Activated T-cell treated with anti-CD3 and anti-CD28 coated beads for 4 hours (primary cell): ENCODE data around the gene JPT1.
"Not testable (repeated sequence)": the region's sequence is repeated elsewhere in the genome, so short reads cannot be mapped to it uniquely, and the experiment has no call there.

Source experiments
- DNase-seq: peaks from one replicate; pipeline ENCODE4 v3.0.0-alpha.2; 2020

The JPT1 gene

GRCh38 chr17:75155191-75155601, 884 bp upstream of the JPT1 start:
- DNase-seq = no peak

GRCh38 chr17:75153780-75154194, 525 bp downstream of the JPT1 start:
- no peak for DNase-seq

GRCh38 chr17:75152922-75153779, 1.2 kb downstream of the JPT1 start:
- DNase-seq = no peak

DNA sequence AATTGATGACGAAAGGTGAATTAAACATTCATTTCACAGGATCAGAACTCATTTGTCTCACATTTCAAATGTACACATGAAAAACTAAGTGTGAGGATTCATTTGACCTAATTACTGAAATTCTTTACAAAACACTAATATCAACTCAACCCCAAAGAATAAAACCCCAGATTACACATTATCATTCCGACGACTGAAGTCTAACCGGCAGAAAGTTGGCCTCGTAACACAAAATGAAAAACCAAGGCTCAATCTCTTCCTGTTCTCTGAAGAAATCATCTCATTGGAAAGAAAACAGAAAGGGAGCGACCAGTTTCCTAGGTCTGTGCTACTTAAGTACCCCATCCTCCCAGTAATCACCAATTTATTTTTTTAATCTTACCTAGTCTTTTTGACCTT, 1.8 kb downstream of the JPT1 start:
- no peak for DNase-seq

- DNase-seq = no peak
Measured at GRCh38 chr17:75151930-75152329, 2.4 kb downstream of the JPT1 start.

GRCh38 chr17:75147878-75148546, 6.3 kb downstream of the JPT1 start:
- no peak for DNase-seq

DNA sequence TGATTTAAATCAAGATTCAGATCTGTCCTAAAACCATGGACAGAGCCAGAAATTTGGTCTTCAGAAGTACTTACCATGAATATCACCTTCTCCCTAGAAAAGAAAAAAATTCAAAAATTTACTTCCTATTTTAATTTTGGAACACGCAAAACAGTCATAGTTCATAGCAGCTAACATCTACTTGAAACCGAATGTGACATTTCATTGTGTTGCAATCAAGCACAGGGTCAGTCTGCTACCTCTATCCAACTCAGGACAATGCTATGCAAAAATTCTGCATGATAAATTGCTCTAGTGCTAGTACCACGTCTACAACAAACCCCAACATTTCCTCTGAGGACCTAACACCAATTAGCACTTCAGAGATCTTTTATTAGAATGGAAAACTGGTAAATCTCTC, 7.7 kb downstream of the JPT1 start:
- DNase-seq = no peak

DNA sequence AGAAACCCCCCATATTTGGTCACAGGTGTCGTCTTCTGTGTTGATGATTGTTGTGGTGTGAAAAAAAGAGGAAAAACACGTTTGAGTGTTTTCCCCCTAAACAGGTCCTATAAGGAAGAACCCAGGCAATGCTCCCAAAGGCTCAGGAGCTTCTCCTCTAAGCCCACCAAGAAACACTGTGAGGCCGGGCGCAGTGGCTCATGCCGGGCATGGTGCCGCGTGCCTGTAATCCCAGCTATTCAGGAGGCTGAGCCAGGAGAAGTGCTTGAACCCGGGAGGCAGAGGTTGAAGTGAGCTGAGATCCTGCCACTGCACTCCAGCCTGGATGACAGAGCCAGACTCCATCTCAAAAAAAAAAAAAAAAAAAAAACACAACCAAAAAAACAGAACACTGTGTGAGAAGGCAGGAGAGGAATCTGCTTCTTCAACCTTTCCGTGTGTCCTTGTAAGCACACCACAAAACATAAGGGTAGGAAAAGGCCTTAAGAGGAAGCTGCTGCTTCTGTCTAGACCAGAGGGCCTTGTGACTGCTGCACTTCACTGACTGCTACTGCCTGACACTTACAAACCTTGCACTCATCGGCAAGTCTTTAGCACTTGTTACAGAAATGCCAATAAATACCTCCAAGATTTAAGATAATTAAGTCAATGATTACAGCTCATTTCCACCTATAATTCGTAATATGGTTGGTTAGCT, 9.3 kb downstream of the JPT1 start:
- no peak for DNase-seq

- DNase-seq = no peak
Measured at GRCh38 chr17:75142236-75142971, 11.9 kb downstream of the JPT1 start.

DNA sequence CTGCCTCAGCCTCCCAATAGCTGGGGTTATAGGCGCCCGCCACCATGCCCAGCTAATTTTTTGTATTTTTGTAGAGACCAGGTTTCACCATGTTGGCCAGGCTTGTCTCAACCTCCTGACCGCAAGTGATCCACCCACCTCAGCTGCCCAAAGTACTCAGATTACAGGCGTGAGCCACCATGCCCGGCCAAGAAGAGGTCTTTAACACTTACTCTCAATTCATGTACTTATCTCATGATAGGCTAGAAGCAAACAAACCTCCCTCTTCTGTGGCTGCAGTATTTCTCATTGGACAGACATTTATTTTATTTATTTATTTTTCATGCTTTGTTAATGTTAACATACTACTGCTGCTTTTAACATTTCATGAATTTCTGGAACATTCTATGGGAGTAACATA, 15.8 kb downstream of the JPT1 start:
- no peak for DNase-seq

- DNase-seq = not testable (repeated sequence)
Measured at GRCh38 chr17:75137762-75138161, 16.6 kb downstream of the JPT1 start.

DNA sequence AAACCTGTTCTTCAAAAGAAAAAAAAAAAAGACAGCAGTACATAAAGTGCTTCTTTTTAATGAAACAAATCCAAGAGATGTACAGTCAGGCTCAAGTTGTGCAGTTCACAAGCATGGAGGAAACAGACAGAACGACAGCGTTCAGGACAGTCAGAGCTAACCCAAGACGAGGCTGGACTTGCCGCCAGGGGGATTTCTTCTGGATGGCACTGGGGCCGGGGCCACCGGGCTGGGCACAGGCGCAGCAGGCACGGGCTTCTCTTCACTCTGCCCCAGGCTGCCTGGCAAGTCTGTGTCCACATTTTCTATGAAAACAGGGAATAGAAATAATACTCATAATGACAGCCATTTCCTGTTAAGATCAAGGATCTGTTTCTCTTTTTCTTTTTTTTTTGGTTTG, 18.4 kb downstream of the JPT1 start:
- no peak for DNase-seq

DNA sequence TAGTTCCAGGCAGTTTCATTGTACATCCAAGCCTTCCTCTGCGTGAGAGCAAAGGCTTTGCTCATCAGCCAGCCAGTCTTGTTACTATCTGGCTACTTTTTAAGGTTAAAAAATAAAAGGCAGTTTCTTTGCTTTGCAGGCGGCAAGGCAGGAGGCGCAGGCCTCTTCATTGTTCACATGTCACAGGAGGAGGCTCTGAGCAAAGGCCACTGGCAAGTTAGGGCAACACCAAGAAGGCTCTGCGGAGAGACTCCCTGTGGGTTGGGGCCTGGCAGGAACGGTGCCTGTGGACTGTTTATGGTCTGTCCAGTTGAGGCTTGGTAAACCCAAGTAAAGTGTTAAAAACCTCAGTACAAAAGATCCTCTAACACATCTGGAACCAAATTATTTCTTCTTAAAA, 18.9 kb downstream of the JPT1 start:
- DNase-seq = no peak

GRCh38 chr17:75133607-75134347, 20.5 kb downstream of the JPT1 start:
- not testable (repeated sequence) for DNase-seq

GRCh38 chr17:75133001-75133400, 21.3 kb downstream of the JPT1 start:
- DNase-seq = no peak

DNA sequence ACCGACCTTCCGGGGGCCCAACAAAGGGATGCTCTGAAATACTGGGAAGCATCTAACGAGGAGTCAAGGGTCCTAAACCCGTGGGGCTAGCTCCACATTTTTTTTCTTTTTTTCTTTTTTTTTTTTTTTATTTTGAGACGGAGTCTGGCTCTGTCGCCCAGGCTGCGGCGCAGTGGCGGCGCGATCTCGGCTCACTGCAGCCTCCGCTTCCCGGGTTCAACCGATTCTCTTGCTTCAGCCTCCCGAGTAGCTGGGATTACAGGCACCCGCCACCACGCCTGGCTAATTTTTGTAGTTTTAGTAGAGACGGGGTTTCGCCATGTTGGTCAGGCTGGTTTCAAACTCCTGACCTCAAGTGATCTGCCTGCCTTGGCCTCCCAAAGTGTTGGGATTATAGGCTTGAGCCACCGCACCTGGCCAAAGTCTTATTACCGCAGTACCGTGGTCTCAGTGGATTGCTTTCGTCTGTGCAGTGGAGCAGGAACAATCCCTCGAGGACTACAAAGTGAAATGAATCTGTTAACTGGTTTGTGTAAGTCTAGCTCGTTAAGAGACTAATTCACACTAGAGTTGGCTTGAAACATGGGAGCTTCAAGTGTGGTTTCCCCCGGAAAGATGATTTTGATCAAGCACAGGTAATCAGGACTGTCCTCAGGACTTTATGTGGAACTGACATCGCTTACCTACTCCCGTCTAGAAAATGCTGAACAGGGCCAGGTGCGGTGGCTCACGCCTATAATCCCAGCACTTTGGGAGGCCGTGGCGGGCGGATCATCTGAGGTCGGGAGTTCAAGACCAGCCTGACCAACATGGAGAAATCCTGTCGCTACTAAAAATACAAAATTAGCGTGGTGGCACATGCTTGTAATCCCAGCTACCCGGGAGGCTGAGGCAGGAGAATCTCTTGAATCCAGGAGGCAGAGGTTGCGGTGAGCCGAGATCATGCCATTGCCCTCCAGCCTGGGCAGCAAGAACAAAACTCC, 22.0 kb downstream of the JPT1 start:
- DNase-seq = not testable (repeated sequence)

GRCh38 chr17:75131278-75132017, 22.9 kb downstream of the JPT1 start, which contains the start of gene NT5C:
NT5C (minus strand) TSS chr17:75131742; CDS start chr17:75131707, 35 bp downstream.
- DNase-seq = peak; percentile 51

DNA sequence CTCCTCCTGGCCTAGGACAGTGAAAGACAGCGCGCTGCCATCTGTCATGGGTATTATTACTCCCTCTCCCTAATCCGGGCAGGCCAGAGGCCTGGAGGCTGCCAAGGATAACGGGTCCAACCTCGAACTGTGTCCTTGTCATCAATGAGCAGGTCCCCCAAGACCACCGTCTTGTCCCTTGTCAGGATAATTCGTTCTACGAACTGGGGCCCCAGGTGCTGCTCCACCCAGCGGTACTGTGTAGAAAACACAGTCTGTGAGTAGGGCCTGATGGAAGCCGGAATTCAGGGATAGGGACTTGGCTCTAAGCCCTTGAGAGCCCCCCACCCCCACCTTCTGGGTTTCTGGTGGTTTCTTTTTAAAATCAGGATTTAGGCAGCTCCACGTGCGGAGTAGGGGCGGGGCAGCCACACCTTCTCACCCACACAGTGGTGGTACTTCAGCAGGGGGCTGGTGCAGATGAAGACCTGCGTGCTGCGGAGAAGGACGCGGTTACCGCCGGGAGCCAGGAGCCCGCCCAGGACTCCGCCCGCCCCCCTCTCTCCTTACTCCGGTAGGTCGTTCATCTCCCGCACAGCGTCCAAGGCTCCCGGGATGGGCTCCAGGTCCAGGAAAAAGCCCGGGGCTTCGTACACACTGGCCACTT, 23.6 kb downstream of the JPT1 start:
- peak; percentile 34 for DNase-seq

DNA sequence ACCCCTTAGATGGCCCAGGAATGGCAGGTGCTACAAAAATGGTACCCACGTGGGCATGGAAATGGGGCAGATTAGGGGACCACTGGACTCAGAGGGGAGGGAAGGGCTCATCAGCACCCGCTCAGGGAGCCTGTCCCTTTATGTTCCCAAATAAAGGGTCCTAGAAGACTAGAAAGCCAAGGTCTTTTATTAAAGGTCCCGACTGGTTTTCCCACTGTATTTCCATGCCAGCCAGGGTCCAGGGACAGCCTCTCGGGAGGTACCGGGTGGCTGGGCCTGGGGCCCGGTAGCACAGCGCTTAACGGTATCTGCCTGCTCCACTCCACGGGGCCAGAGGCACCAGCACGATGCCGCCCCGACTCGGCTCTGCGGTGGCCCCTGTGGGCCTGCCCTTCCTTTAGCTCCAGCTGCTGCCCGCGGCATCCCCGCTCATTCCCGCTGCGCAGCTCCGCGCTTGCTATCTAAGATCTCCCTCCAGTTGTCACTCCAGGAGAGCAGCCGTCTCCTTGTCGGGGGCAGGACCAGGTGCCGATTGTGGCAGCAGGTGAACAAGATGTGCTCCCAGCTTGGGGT, 24.2 kb downstream of the JPT1 start:
- DNase-seq = no peak
